ENCODE data around the gene CADM2. TPM values are rescaled to one million over a fixed set of nuclear protein-coding genes. Genes with fewer than 3 reads are reported as not detected.

Gene CADM2
- total and polyA plus RNA-seq, 8 donors: 0.28 to 4.6 (median 0.42) TPM

GRCh38 chr3:85539232-85539631 lies 580.4 kb downstream of the CADM2 start:
- H3K27ac ChIP-seq: no peak overlapping the region
- intact Hi-C loops (cut with DNase I): no loop called here
- no peaks in the 10 kb centered on the region for H3K27me3 ChIP-seq
- H3K9me3 ChIP-seq: no peaks in the 10 kb centered on the region
- WGBS, 2 donors: 81 to 87% methylated on average over 1 of the region's 1 CpG
- FAIRE-seq (no peak), ATAC-seq (no peak), DNase-seq (no peak)
- TF ChIP-seq, protein P1, sequence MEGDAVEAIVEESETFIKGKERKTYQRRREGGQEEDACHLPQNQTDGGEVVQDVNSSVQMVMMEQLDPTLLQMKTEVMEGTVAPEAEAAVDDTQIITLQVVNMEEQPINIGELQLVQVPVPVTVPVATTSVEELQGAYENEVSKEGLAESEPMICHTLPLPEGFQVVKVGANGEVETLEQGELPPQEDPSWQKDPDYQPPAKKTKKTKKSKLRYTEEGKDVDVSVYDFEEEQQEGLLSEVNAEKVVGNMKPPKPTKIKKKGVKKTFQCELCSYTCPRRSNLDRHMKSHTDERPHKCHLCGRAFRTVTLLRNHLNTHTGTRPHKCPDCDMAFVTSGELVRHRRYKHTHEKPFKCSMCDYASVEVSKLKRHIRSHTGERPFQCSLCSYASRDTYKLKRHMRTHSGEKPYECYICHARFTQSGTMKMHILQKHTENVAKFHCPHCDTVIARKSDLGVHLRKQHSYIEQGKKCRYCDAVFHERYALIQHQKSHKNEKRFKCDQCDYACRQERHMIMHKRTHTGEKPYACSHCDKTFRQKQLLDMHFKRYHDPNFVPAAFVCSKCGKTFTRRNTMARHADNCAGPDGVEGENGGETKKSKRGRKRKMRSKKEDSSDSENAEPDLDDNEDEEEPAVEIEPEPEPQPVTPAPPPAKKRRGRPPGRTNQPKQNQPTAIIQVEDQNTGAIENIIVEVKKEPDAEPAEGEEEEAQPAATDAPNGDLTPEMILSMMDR (IDR thresholded peaks at IDR 0.05): no peak
- H3K4me3 ChIP-seq: no peak overlapping the region
- no peaks in the 10 kb centered on the region for H3K36me3 ChIP-seq
- H3K4me1 ChIP-seq: no peaks in the 10 kb centered on the region

- no peak overlapping the region for H3K27ac ChIP-seq
- no peaks in the 10 kb centered on the region for H3K4me1 ChIP-seq
- H3K36me3 ChIP-seq: no peaks in the 10 kb centered on the region
- FAIRE-seq (no peak), ATAC-seq (no peak), DNase-seq (no peak)
- intact Hi-C loops (cut with DNase I): no loop called here
- no peaks in the 10 kb centered on the region for H3K27me3 ChIP-seq
- 69 to 72% methylated on average over 10 of the region's 10 CpGs for WGBS, 2 donors
- TF ChIP-seq, protein P1 (IDR thresholded peaks at IDR 0.05): no peak
- no peaks in the 10 kb centered on the region for H3K9me3 ChIP-seq
- H3K4me3 ChIP-seq: no peak overlapping the region
Measured at GRCh38 chr3:85554153-85554552, 595.4 kb downstream of the CADM2 start.

GRCh38 chr3:85560088-85560785 lies 601.4 kb downstream of the CADM2 start:
- TF ChIP-seq, protein P1 (IDR thresholded peaks at IDR 0.05): no peak
- no peaks in the 10 kb centered on the region for H3K36me3 ChIP-seq
- H3K4me3 ChIP-seq: no peak overlapping the region
- no peak for FAIRE-seq
- H3K27me3 ChIP-seq: no peaks in the 10 kb centered on the region
- no peaks in the 10 kb centered on the region for H3K9me3 ChIP-seq
- DNase-seq: peak in 2 of 6 donors; percentile 6 to 23
- WGBS, 2 donors: 37 to 39% methylated on average over 7 of the region's 7 CpGs
- peak overlapping the region in 1 of 4 donors; percentile 19 for H3K27ac ChIP-seq
- ATAC-seq: peak; percentile 48 to 91 (median 67)
- no peaks in the 10 kb centered on the region for H3K4me1 ChIP-seq
- intact Hi-C loops (cut with DNase I): no loop called here

DNA sequence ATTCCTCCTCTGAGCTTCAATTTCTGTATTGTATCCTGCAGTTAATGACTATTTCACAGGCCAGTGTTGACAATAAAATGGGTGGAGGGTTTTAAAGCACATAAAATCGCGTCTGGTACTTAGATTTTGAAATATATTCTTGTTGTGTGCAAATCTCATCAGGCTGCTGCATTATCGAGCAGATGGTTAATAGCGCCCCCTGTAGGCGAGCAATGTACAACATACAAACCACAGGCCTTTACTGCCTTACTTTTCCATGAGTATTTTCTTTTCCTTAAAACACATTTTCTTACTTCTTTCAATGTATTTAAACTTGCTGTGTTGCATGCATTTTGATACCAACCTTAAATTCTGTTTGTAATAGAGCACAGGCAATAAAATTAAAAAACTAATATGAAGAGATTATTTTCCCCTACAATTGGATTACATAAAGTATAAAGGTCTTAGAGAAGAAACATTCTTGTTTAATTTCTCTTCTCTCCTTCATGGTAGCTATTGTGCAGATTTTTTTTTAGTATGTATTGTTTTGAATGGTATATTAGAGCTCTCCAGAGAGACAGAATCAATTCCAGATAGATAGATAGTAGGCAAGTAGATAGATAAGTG lies 608.4 kb downstream of the CADM2 start:
- 14 to 17% methylated on average over 5 of the region's 5 CpGs for WGBS, 2 donors
- H3K4me3 ChIP-seq: no peak overlapping the region
- peak in 2 of 4 donors; percentile 45 to 57 for ATAC-seq
- H3K9me3 ChIP-seq: no peaks in the 10 kb centered on the region
- TF ChIP-seq, protein P1 (IDR thresholded peaks at IDR 0.05): peak in 3 of 4 donors; percentile 27 to 52 (median 42)
- DNase-seq: peak in 4 of 6 donors; percentile 2 to 26 (median 19)
- no peaks in the 10 kb centered on the region for H3K27me3 ChIP-seq
- FAIRE-seq: no peak
- no peaks in the 10 kb centered on the region for H3K4me1 ChIP-seq
- no peak overlapping the region for H3K27ac ChIP-seq
- intact Hi-C loops (cut with DNase I): no loop called here
- H3K36me3 ChIP-seq: no peaks in the 10 kb centered on the region

GRCh38 chr3:85570819-85571218 lies 612.0 kb downstream of the CADM2 start:
- intact Hi-C loops (cut with DNase I): no loop called here
- no peak for DNase-seq
- WGBS, 2 donors: 74 to 75% methylated on average over 3 of the region's 3 CpGs

More at GRCh38 chr3:85570819-85571218, 612.0 kb downstream of the CADM2 start:
- Histone ChIP-seq H3K9me3 (no peaks in the 10 kb centered on the region), H3K27ac (no peak overlapping the region), H3K36me3 (no peaks in the 10 kb centered on the region), H3K27me3 (no peaks in the 10 kb centered on the region), H3K4me1 (no peaks in the 10 kb centered on the region), H3K4me3 (no peak overlapping the region)
- no peak for ATAC-seq
- FAIRE-seq: no peak
- TF ChIP-seq, protein P1 (IDR thresholded peaks at IDR 0.05): no peak

Measured in pancreas (tissue), 10 donors.